ENCODE measurements around the gene BEND6. TPM values are rescaled to one million over a fixed set of nuclear protein-coding genes. Genes with fewer than 3 reads are reported as not detected.

BEND6 gene
- total and polyA plus RNA-seq, 8 donors: 0.33 to 3.4 (median 1.2) TPM; not detected in 1

GRCh38 chr6:56988145-56988544 is 33.2 kb downstream of the BEND6 start:
- H3K4me3 ChIP-seq: no peak overlapping the region
- intact Hi-C loops (cut with DNase I; ENCODE audit: low total_unique reads): no loop called here
- H3K9me3 ChIP-seq: no peaks in the 10 kb centered on the region
- no peaks in the 10 kb centered on the region for H3K36me3 ChIP-seq
- 86 to 92% (median 88%) methylated on average over 10 of the region's 10 CpGs for WGBS, 5 donors
- no peak overlapping the region for H3K27ac ChIP-seq
- no peak for DNase-seq
- TF ChIP-seq POLR2A (IDR thresholded peaks at IDR 0.05) (no peak), POLR2AphosphoS5 (IDR thresholded peaks at IDR 0.05) (no peak)
- H3K27me3 ChIP-seq: no peaks in the 10 kb centered on the region
- H3K4me1 ChIP-seq: no peaks in the 10 kb centered on the region

GRCh38 chr6:56992036-56992435 is 37.1 kb downstream of the BEND6 start:
- intact Hi-C loops (cut with DNase I; ENCODE audit: low total_unique reads): no loop called here
- Histone ChIP-seq H3K27me3 (no peaks in the 10 kb centered on the region), H3K9me3 (no peaks in the 10 kb centered on the region), H3K4me3 (no peak overlapping the region), H3K36me3 (no peaks in the 10 kb centered on the region), H3K4me1 (no peaks in the 10 kb centered on the region), H3K27ac (no peak overlapping the region)
- WGBS, 5 donors: 72 to 86% (median 77%) methylated on average over 2 of the region's 2 CpGs
- TF ChIP-seq POLR2AphosphoS5 (IDR thresholded peaks at IDR 0.05): no peak
- no peak for TF ChIP-seq POLR2A (IDR thresholded peaks at IDR 0.05)
- TF ChIP-seq CTCF (IDR thresholded peaks at IDR 0.05): no peak
- no peak for TF ChIP-seq EP300 (IDR thresholded peaks at IDR 0.05)
- DNase-seq: no peak

- H3K4me3 ChIP-seq: no peak overlapping the region
- no peaks in the 10 kb centered on the region for H3K4me1 ChIP-seq
- H3K9me3 ChIP-seq: no peaks in the 10 kb centered on the region
- H3K36me3 ChIP-seq: no peaks in the 10 kb centered on the region
- H3K27ac ChIP-seq: no peak overlapping the region
- no peaks in the 10 kb centered on the region for H3K27me3 ChIP-seq
- TF ChIP-seq POLR2AphosphoS5 (IDR thresholded peaks at IDR 0.05): no peak
- no peak for TF ChIP-seq CTCF (IDR thresholded peaks at IDR 0.05)
- no peak for TF ChIP-seq EP300 (IDR thresholded peaks at IDR 0.05)
- no peak for TF ChIP-seq POLR2A (IDR thresholded peaks at IDR 0.05)
- intact Hi-C loops (cut with DNase I; ENCODE audit: low total_unique reads): no loop called here
- WGBS, 5 donors: 54 to 70% (median 66%) methylated on average over 1 of the region's 1 CpG
- DNase-seq: no peak
Measured at GRCh38 chr6:56992703-56993102, 37.8 kb downstream of the BEND6 start.

GRCh38 chr6:56995347-56995902 is 40.5 kb downstream of the BEND6 start:
- DNase-seq: no peak

More at GRCh38 chr6:56995347-56995902, 40.5 kb downstream of the BEND6 start:
- Histone ChIP-seq H3K9me3 (peaks cover 0 to 19% (median 12%) of the 10 kb centered on the region in 4 donors), H3K4me1 (no peaks in the 10 kb centered on the region), H3K36me3 (no peaks in the 10 kb centered on the region), H3K27ac (no peak overlapping the region), H3K27me3 (no peaks in the 10 kb centered on the region), H3K4me3 (no peak overlapping the region)
- no peak for TF ChIP-seq POLR2A (IDR thresholded peaks at IDR 0.05)
- TF ChIP-seq EP300 (IDR thresholded peaks at IDR 0.05): no peak
- no peak for TF ChIP-seq CTCF (IDR thresholded peaks at IDR 0.05)
- TF ChIP-seq POLR2AphosphoS5 (IDR thresholded peaks at IDR 0.05): no peak
- WGBS, 5 donors: 85 to 93% (median 91%) methylated on average over 3 of the region's 3 CpGs
- intact Hi-C loops (cut with DNase I; ENCODE audit: low total_unique reads): no loop called here

Data from stomach (tissue), 9 donors.